ENCODE data around the gene GAS7.
"Not testable (repeated sequence)": the region's sequence is repeated elsewhere in the genome, so short reads cannot be mapped to it uniquely, and the experiment has no call there.

The GAS7 gene

GRCh38 chr17:9932491-9932890 lies 265.9 kb downstream of the GAS7 start:
- DNase-seq = no peak

GRCh38 chr17:9931144-9931741 lies 267.2 kb downstream of the GAS7 start:
- DNase-seq = no peak

GRCh38 chr17:9929871-9930270 lies 268.5 kb downstream of the GAS7 start:
- DNase-seq = no peak

GRCh38 chr17:9928601-9929333 lies 269.6 kb downstream of the GAS7 start:
- peak; percentile 64 for DNase-seq

- no peak for DNase-seq
Measured at GRCh38 chr17:9926150-9926804, 272.1 kb downstream of the GAS7 start.

GRCh38 chr17:9925457-9925856 lies 272.9 kb downstream of the GAS7 start:
- DNase-seq = no peak

GRCh38 chr17:9924735-9925191 lies 273.6 kb downstream of the GAS7 start:
- DNase-seq = peak; percentile 80

- no peak for DNase-seq
Measured at GRCh38 chr17:9922012-9922848, 276.2 kb downstream of the GAS7 start.

- DNase-seq = not testable (repeated sequence)
Measured at GRCh38 chr17:9921216-9921615, 277.2 kb downstream of the GAS7 start.

GRCh38 chr17:9918804-9919352 lies 279.5 kb downstream of the GAS7 start:
- no peak for DNase-seq

- DNase-seq = no peak
Measured at GRCh38 chr17:9918352-9918751, 280.1 kb downstream of the GAS7 start.

- DNase-seq = no peak
Measured at GRCh38 chr17:9917801-9918200, 280.6 kb downstream of the GAS7 start.

- no peak for DNase-seq
Measured at GRCh38 chr17:9917131-9917530, 281.3 kb downstream of the GAS7 start.

- no peak for DNase-seq
Measured at GRCh38 chr17:9916108-9916507, 282.3 kb downstream of the GAS7 start.

GRCh38 chr17:9913476-9913875 lies 284.9 kb downstream of the GAS7 start:
- DNase-seq = no peak

GRCh38 chr17:9912121-9913099 lies 286.0 kb downstream of the GAS7 start:
- DNase-seq = no peak

- DNase-seq = no peak
Measured at GRCh38 chr17:9911089-9911488, 287.3 kb downstream of the GAS7 start.

GRCh38 chr17:9908649-9909042 lies 289.8 kb downstream of the GAS7 start:
- no peak for DNase-seq

GRCh38 chr17:9907883-9908648 lies 290.3 kb downstream of the GAS7 start:
- DNase-seq = no peak

- no peak for DNase-seq
Measured at GRCh38 chr17:9907131-9907530, 291.3 kb downstream of the GAS7 start.

GRCh38 chr17:9906616-9907015 lies 291.8 kb downstream of the GAS7 start:
- no peak for DNase-seq

All from DMS53 (cell line).